ENCODE data around the gene RELT. TPM values are rescaled to one million over a fixed set of nuclear protein-coding genes. Genes with fewer than 3 reads are reported as not detected.
A peak's percentile ranks its signal among the peaks of the same experiment; 100 is the strongest.

RELT gene
- total RNA-seq, 2 donors from 2014 or later: 0.33 to 0.52 TPM

GRCh38 chr11:73396985-73397384 lies 20.8 kb downstream of the RELT start:
- WGBS, 2 donors: 67 to 76% methylated on average over 7 of the region's 7 CpGs
- H3K4me3 ChIP-seq: no peak overlapping the region
- H3K27ac ChIP-seq: no peak overlapping the region
- H3K36me3 ChIP-seq (replicated peaks in 1 of 2; ENCODE audit: insufficient read depth in 1 of 2, low read depth in 2 of 2): no peaks in the 10 kb centered on the region
- H3K4me1 ChIP-seq: no peaks in the 10 kb centered on the region
- H3K27me3 ChIP-seq: no peaks in the 10 kb centered on the region
- TF ChIP-seq CTCF (IDR thresholded peaks at IDR 0.05) (no peak), POLR2A (IDR thresholded peaks at IDR 0.05) (no peak)
- no peaks in the 10 kb centered on the region for H3K9me3 ChIP-seq
- no peak for ATAC-seq
- peak in 1 of 4 donors; percentile 9 for DNase-seq
- intact Hi-C loops (cut with DNase I): loop anchor here (10.0 kb wide), 1 partner anchor 102 kb away; no protein-coding TSS in a partner anchor

GRCh38 chr11:73397468-73398131 lies 21.4 kb downstream of the RELT start:
- Histone ChIP-seq H3K9me3 (no peaks in the 10 kb centered on the region), H3K4me3 (no peak overlapping the region), H3K36me3 (replicated peaks in 1 of 2; ENCODE audit: insufficient read depth in 1 of 2, low read depth in 2 of 2) (no peaks in the 10 kb centered on the region), H3K4me1 (no peaks in the 10 kb centered on the region), H3K27me3 (no peaks in the 10 kb centered on the region), H3K27ac (no peak overlapping the region)
- ATAC-seq (no peak), DNase-seq (no peak)
- intact Hi-C loops (cut with DNase I): loop anchor here (10.0 kb wide), 1 partner anchor 103 kb away; no protein-coding TSS in a partner anchor
- 78 to 82% methylated on average over 7 to 8 of the region's 8 CpGs for WGBS, 2 donors
- TF ChIP-seq POLR2A (IDR thresholded peaks at IDR 0.05): no peak
- no peak for TF ChIP-seq CTCF (IDR thresholded peaks at IDR 0.05)

GRCh38 chr11:73398132-73398526 lies 21.9 kb downstream of the RELT start:
- WGBS, 2 donors: 58 to 80% methylated on average over 4 to 5 of the region's 5 CpGs
- no peak for DNase-seq
- intact Hi-C loops (cut with DNase I): loop anchor here (10.0 kb wide), 1 partner anchor 103 kb away; no protein-coding TSS in a partner anchor

GRCh38 chr11:73398721-73399120 lies 22.5 kb downstream of the RELT start:
- Histone ChIP-seq H3K4me1 (no peaks in the 10 kb centered on the region), H3K4me3 (no peak overlapping the region), H3K36me3 (replicated peaks in 1 of 2; ENCODE audit: insufficient read depth in 1 of 2, low read depth in 2 of 2) (no peaks in the 10 kb centered on the region), H3K9me3 (no peaks in the 10 kb centered on the region), H3K27me3 (no peaks in the 10 kb centered on the region), H3K27ac (no peak overlapping the region)
- ATAC-seq: no peak
- WGBS, 2 donors: 86% methylated on average over 2 of the region's 2 CpGs; no CpG with 5 or more reads in 1 of the 2 donors
- no peak for TF ChIP-seq CTCF (IDR thresholded peaks at IDR 0.05)
- no peak for TF ChIP-seq POLR2A (IDR thresholded peaks at IDR 0.05)
- intact Hi-C loops (cut with DNase I): loop anchor here (10.0 kb wide), 1 partner anchor 104 kb away; no protein-coding TSS in a partner anchor
- no peak for DNase-seq

More at GRCh38 chr11:73398132-73398526, 21.9 kb downstream of the RELT start:
- H3K4me1 ChIP-seq: no peaks in the 10 kb centered on the region
- no peaks in the 10 kb centered on the region for H3K36me3 ChIP-seq (replicated peaks in 1 of 2; ENCODE audit: insufficient read depth in 1 of 2, low read depth in 2 of 2)
- no peaks in the 10 kb centered on the region for H3K9me3 ChIP-seq
- no peak overlapping the region for H3K4me3 ChIP-seq
- H3K27me3 ChIP-seq: no peaks in the 10 kb centered on the region
- TF ChIP-seq CTCF (IDR thresholded peaks at IDR 0.05) (no peak), POLR2A (IDR thresholded peaks at IDR 0.05) (no peak)
- no peak for ATAC-seq
- no peak overlapping the region for H3K27ac ChIP-seq
